KBM-7 (cell line): ENCODE data around the gene ASF1A.

Source experiments
- DNase-seq: peaks from one replicate; pipeline ENCODE4 v3.0.0-alpha.2; 2015
- in situ Hi-C: fragments of 300-500 bp; cut with MboI; formaldehyde crosslinking; loops from 2 replicates; pipeline ENCODE4 v1.14.3; 2020; ENCODE audit warnings: low sequenced_read_pairs, low pct_unique_long_range_greater_than_20kb, mixed read lengths

Gene ASF1A

DNA sequence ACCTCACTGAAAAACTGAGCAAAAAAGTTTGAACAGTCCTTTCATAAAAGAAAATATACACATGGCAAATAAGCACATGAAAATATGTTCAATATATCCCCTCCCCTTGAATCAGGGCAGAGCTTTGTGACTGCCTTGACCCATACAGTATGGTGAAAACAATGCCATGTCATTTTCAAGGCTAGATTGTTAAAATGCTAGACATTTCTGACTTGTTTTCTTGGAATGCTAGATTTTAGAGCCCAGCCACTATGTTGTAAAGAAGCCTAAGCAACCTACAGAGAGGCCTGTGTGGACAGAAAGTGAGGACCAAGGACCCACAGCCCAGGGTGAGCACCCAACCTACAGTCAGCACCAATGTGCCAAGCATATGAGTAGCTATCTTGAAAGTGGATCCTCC is 17.1 kb upstream of the ASF1A start:
- in situ Hi-C loops: no loop called here
- no peak for DNase-seq

DNA sequence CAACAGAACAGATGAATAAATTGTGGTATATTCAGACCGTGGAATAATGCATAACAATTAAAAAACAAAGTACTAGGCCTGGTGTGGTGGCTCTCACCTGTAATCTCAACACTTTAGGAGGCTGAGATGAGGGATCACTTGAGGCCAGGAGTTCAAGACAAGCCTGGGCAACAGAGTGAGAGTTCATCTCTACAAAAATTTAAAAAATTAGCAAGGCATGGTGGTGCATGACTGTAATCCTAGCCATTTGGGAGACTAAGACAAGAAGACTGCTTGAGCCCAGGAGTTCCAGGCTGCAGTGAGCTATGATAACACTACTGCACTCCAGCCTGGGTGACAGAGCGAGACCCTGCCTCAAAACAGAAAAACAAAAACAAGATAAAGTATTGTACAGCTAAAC is 16.1 kb upstream of the ASF1A start:
- no peak for DNase-seq
- in situ Hi-C loops: no loop called here

DNA sequence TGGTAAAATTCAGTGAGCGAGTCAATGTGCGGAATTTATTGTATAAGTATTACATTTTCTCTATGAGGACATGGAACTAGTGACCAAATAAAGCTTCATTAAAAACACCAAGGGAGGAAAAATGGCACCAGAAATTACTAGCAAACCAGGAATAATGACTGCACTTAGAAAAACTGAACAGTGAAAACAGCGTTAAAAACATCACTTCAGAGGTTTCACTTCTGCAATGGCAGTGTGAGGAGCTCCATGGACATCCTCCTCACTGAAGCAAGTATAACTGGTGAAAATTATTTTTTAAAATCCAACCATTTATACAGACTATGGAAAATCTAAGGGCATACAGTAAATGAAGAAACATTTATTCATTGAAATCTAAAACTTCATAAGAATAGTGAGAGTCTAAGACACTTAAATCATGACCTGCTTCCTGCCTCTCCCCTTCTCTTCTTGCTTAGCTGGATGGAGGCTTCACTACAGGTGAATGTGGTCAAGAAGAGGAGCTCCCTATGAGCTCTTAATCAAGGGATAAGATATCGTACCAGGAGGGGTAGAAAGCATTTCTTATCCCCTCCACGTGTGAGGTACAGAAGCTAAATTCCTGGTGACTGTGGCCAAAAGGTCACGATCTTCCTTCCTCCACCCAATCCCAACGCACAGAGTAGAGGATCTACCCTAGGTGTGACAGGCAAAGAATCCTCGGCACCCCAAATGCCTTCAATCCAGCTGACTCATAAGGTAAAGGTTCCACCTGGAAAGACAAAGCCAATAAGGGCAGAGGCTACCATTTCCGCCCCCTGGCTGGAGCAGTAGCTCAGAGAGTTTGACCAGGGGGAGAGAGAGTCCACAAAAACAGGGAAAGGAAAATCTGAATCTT is 12.3 kb upstream of the ASF1A start:
- no peak for DNase-seq
- in situ Hi-C loops: no loop called here

DNA sequence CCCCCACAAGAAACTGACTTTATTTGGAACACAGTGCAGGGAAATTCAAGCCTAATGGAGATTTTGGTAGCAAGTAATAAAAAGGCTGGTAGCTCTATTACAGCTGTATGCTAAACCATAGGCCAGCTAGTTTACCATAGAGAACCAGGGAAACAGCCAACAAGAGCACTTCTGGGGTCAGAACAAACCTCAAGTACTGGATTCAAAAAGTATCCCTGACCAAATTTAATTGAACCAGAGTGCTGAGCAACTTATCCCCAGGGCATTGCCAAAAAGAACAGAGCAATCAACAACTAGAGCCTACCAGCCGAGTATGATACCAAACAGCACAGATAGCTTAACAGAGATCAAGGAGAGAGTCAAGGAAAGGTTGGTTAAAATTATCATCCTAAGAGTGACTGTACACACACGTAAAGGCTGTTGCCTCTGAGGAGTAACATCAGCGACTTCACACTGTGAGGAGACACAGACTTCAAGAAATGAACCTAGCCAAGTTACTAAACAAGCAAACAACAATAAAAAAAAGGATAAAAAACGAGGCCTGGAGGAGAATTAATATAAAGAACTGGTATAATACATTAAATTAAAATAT is 11.5 kb upstream of the ASF1A start:
- in situ Hi-C loops: no loop called here
- DNase-seq: no peak

DNA sequence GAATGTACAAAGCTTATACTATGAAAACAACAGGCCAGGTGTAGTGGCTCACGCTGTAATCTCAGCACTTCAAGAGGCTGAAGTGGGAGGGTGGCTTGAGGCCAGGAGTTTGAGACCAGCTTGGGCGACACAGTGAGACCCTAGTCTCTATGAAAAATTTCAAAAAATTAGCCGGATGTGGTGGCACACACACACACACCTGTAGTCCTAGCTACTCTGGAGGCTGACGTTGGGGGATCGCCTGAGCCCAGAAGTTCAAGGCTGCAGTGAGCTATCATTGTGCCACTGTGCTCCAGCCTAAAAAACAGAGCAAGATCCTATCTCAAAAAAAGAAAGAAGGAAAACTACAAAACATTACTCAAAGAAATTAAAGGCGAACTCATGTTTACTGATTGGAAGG is 7.3 kb upstream of the ASF1A start:
- in situ Hi-C loops: no loop called here

DNA sequence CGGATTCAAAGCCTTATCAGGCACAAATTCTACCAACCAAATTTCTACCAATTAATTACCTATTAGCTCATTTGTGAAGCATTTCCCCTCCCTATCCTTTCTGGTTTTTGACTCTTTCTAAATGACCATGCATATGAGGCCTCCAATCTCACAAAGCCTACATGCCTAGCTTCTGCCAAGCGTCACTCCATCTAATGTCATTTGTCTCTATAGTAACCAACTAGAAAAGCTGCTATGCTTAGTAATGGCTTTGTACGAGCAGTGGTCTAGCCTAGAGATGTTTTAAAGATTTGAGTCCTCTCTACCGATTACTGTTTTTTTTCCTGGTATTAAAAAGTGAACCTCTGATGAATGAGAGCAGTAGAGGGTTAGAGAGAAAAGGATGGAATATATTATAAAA is 4.8 kb upstream of the ASF1A start:
- DNase-seq: no peak
- in situ Hi-C loops: no loop called here

More for the DNA sequence above, 7.3 kb upstream of the ASF1A start:
- DNase-seq: no peak

DNA sequence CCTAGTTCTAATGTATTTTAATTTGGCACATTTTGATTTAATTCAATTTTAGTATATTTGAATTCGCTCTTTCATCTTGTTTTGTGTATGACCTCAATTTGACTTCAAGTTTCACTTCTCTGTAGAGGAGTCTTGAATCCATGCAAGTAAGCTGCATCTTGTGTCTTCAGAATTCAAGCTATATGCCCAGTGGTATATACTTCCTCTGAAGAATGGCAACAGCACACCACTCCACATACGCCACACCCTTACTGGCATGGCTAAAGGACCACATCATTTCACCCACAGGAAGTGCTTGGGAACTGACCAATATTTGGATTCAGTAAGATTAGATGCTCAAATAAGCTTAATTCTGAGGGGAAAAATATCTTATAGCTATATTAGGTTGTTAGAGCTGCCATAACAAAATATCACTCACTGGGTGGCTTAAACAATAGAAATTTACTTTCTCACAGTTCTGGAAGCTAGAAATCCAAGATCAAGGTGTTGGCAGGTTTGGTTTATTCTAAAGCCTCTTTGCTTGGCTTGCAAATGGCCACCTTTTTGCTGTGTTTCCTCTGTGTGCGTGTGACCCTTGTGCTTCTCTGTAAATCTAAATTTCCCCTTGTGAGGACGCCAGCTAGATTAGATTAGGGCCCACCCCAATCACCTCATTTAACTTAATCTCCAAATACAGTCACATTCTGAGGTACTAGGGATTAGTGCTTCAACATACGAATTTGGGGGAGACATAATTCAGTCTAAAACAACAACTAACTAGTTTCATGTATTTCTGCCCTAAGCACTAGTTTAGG is 2.8 kb upstream of the ASF1A start:
- no peak for DNase-seq
- in situ Hi-C loops: no loop called here

DNA sequence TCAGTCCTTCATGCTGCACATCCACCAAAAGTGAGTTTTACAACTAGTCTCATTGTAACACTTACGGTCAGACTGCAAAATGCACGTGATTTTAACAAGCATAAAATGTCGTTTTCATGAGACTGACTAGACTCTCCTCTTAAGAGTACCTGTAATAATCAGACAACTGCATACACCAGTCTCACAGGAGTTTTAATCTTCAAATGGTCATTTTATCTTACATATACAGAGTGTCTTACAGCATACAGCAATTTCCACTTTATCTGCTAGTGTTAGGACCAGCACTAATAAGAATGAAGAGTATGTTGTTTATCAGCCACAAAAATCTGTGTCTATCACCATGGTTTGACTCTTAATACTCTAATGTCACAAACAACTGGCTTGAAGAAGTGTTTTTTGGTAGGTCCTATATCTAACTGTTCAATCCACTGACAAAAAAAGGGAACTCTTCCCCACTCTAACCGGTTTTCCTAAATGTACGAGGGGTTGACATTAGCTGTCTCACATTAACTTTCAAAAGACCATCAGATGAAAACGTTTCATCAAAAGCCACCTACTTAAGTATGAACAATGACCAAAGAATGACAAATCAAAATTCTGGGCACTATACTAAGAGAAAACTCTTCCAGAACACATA is 1.5 kb upstream of the ASF1A start:
- in situ Hi-C loops: no loop called here
- peak; percentile 28 for DNase-seq

DNA sequence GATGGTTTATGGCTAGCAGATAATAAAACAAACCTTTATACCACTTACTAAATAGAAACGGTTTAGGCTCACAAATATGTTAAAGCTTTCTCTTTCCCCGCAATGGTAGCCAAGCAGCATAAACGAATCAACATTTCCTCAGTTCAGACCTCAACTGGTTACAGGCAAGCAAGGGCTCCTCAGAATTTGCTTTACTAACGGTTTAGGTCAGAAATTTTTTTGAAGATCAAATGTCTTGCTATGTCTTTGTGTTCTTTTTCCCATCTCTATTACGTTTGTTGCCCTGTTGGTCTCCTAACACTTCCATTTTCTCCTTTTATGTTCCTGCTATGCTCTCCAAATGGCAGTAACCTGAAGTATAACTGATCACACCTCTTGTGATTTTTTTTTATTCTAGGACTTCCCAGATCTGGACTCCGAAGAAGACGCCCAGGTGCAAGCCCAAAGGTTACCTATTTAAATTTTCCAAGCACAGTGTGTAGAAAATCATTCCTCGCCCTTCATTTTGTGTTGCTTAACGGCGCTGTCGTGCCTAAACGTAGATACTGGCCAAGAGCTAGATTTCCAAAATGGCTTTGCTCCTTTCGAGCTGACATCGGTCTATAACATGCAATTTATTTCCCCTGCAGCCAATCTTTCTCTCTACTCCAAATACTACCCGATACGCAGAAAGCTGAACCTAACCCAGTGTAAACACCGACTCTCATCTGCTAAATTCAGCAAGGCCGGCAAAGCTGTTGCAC is 717 bp upstream of the ASF1A start:
- in situ Hi-C loops: no loop called here
- DNase-seq: peak; percentile 71

DNA sequence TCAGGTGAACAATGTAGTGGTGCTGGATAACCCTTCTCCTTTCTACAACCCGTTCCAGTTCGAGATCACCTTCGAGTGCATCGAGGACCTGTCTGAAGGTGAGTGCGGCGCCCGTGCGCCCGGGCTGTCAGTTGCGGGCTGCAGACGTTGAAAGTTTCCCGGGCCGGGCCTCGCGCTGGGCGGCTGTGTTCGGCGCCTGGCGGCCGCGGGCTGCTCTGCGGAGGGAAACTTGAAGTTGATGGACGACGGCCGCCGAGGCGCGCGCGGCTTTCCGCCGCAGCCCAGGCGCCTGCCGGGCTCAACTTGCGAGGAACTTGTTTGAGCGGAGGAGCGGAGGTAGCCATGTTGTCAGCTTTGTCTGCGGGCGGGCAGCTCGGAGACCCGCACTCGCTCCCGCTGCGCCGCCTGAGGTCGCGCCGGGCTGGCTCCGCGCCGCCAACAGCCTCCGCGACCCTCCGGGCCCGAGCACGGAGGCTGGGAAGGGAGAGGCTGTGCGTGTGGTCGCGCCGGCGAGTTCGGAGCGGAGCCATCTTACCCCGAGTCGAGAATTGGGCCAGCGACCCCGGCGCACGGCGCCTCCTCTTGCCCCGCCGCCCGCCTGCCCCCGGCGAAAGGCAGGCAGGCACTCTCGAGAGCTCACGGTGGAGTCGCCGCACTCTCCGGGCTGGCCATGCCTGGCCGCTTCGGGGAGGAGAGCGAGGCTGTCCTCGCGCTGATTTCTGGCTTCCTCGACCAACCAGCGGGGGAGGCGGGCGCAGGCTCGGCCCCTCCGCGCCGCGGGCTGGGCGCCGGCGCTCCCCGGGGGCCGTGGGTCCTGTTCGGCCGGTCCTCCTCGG is 691 bp downstream of the ASF1A start:
- in situ Hi-C loops: no loop called here
- peak; percentile 70 for DNase-seq

DNA sequence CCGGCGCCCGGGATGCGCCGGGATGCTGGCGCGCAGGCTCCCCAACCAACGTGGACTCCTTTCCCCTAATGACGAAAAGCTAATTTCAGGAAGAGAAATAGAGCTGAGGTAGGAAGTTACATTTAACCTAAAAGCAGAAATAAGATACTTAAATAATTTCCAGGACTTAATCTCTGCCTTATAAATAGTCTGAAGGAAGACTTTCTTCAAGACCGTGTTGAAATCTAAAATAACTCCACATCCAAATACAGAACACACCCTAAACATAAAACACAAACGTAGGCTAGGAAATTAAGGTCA is 1.3 kb downstream of the ASF1A start:
- DNase-seq: no peak
- in situ Hi-C loops: no loop called here

DNA sequence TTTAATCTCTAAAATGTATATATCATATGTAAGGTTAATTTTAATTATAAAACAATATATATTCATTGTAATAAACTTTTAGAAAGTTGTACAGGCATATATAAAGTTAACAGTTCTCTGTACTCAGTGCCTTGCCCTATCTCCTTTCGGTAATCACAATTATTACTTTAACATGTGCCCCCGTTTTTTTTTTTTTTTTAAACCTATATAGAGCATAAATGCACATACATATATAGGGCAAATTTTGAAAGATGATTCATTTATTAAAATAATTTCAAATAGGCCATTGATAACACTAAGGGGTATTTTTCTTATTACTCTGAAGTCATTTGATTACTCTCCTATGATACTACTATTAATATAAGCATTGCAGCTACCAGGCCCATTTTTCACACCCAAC is 1.9 kb downstream of the ASF1A start:
- no peak for DNase-seq
- in situ Hi-C loops: no loop called here

DNA sequence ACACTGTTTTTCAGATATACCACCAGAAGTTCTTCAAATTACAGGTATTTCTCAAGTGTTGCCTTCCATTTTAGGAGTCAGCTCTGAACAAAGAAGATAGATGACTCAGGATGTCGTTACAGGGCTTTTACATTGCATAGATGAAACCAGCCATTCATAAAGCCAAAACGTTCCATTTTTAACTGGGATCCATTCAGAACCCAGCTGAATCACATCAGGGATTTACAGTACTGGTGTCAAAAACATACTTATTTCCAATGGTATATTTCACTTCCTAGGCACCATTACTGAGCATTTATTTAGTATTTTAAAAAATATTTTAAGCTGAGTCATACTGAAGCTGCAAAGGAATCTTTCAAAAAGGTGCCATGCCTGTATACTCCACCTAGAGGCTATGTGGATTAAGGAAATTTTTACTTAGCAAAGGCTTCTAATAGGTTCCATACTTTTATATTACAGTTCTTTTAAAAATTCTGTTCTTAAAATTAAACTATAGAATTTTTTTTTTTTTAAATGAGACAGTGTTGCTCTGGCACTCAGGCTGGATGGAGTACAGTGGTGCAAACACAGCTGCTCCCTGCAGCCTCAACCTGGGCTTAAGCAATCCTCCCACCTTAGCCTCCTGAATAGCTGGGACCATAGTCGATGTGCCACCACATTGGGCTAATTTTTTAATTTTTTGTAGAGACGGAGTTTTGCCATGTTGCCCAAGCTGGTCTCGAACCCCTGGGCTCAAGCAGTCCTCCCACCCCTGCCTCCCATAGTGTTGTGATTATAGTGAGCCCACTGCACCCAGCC is 2.6 kb downstream of the ASF1A start:
- in situ Hi-C loops: no loop called here
- peak; percentile 64 for DNase-seq

DNA sequence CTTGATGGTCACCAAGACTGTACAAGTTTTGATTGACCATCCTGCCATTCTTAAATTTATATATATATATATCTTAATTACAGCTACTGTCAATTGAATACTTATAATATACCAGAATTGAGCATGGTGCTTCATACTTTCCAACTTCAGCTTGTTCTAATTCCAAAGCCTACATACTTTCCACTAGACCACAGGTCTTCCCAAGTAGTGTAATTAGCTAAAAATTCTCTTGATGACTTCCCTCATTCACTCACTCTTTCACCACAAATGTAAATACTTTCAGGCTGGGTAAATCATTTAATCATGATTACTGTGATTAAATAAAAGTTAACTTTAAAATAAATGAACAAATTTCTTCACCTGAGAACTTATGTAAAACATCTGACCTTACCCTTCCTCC is 3.4 kb downstream of the ASF1A start:
- DNase-seq: no peak
- in situ Hi-C loops: no loop called here

DNA sequence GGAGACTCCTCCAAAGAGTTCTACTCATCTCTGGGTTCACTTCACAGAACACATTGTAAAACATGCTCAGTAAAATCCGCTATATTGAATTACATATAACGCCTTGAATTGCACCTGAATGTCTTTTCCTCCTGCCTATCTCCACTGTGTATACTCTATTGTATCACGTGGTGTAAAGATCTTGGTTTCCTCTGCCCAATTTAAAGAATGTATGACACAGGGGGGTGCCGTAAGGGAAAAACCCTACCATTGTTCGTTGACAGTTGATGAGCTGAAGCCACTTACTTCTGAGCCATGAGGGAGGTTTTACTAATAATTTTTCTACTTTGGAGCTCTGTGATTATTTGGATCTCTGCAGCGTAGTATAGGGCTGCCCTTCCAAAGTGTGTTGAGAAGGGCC is 6.0 kb downstream of the ASF1A start:
- in situ Hi-C loops: no loop called here
- no peak for DNase-seq

DNA sequence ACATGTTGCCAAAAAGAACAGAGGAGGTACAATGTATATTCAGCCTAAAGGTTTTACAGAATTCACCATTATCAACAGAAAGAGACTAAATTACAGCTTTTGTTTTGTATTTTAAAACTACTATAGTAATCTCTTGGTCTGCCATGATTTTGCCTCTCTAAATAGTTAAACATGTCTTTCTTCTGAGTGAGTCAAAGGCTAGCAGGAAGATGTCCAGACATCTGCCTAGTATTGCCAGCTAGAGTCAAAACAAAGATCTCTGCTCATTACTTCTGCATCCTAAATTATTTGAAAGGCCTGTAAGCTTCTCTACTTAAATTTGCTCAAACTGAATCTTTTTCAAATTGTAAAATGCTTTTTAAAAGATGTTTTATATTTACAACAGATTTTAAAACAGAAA is 8.8 kb downstream of the ASF1A start:
- DNase-seq: no peak
- in situ Hi-C loops: no loop called here

DNA sequence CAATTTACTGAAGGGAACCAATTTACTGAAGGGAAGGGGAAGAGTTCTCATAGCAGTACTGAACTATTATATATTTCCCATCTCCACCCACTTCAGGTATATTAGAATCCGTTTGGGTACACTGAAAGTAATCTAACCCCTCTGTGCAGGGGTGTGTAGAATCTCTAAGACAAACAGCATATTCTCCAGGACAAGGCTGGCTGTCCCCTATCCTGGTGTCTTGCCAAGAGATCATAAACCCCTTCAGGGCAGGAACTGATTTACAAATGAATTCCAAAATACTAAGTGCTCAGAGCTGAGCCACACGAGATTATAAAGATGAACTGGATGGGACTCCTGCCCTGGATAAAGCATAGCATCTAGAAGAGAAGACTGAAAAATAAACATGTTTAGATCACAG is 9.2 kb downstream of the ASF1A start:
- no peak for DNase-seq
- in situ Hi-C loops: no loop called here

DNA sequence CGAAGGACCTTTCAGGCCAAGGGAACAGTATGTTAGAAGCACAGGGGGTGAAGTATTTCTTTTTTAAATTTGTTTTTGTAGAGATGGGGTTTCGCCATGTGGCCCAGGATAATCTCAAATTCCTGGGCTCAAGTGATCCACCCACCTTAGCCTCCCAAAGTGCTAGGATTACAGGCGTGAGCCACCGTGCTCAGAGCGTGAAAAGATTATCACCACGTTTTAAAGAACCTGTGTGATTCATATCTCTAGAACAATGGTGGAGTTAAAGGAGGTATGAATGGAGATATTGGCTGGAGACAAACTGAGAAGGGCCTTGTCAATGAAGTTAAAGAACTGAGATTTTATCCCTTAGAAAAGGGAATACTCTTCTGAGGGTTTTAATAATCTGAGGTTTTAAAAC is 9.7 kb downstream of the ASF1A start:
- DNase-seq: no peak
- in situ Hi-C loops: no loop called here
